ENCODE measurements around the gene DYNLT3.

The DYNLT3 gene, protein sequence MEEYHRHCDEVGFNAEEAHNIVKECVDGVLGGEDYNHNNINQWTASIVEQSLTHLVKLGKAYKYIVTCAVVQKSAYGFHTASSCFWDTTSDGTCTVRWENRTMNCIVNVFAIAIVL

DNA sequence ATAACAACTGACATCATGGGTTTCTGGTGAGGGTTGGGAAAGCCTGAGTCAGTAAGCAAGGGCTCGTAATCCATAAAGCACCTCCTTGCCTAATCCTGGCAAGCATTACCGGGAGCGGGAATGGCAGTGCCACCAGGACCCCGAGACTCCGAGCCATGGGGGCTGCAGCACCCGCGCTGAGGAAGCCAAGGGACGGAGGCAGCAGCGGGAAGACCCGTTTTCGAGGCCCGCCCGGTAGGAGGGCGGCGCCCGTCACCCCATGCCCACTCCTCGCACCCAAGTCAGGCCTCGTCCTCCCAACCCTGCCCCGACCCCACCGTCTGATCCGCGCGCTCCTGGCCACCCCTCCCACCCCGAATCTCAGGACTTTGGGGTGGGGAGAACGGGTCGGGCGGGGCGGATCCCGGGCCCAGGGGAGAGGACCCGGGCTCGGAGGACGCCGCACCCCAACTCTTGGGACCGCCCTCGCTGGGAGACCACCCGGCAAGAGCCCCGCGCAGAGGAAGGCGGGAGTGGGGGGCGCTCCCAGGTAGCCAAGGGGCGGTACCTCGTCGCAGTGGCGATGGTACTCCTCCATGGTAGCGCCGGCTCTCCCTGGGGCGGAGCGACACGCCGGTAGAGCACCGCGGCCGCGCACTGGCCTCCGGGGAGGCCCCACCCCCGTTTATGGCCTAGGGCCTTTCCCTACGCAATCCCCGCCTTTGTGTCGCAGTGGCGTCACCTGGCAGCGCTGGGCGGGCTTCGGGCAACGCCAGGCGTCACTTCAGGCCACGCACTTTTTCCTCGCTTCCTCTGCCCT, at the start of gene DYNLT3:
Gene DYNLT3 (minus strand): TSS at position 638 of the 799 bp plus-strand sequence. CDS start 61 bp downstream, at position 577.
- peak; percentile 60 for DNase-seq

DNA sequence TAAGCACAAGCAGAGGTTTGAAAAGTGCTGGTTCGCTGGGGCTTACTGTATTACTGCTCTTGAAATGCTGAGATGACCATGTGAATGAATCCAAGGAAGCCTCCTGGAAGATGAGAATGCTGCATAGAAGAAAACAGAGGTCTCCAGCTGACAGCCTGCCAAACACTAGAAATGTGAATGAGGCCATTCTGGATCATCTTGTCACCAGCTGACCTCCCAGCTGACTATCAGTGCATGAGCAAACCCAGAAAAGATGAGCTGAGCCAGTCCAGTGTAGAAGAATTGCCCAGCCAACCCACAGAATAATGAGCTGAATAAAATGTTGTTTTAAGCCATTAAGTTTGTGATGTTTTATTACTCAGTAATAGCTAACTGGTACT, 49.1 kb upstream of the DYNLT3 start:
- no peak for DNase-seq

DNA sequence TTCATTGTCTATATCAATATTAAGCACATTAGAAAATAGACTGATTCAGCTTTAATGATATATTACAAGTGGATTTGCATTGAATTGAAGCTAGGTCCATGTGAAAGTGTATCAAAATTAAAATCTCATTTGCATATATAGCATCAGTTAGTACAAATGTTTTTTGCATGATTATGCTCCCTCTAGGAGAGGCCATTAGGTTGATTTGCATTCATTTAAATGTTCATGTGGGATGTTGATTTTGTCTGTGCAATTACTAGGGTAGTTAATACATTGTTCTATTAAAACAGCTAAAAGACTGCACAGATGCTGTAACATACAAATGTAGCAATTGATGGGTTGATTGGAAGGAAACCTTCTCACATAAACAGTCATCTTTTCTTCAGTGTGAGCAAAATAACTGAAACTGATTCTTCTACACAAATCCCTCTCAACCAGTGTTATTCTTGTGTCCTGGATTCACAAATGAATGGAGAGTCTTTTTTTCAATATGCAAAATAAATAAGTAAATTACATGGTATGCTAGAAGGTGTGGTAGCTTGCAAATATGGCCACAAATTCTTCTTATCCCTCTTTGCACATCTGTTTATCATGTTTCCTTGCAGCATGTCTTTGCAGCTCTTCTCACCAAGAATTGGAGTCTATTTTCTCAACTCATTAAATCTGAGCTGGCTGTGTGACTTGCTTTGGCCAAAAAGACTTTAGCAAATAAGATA, 48.6 kb upstream of the DYNLT3 start:
- no peak for DNase-seq

DNA sequence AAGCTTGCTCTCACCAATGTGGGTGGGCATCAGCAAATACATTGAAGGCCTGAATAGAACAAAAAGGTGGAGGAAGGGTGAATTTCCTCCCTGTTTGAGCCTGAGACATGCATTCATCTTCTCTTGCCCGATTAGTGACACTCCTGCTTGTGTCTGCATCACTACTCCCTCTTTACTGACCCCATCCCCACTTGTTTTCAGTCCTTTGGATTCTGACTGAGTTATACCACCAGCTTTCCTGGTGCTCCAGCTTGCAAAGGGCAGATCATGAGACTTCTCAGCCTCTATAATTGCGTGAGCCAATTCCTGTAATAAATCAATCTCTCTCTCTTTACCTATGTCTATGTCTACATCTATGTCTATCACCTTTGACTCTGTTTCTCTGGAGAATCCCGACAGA, 47.4 kb upstream of the DYNLT3 start:
- DNase-seq = no peak

DNA sequence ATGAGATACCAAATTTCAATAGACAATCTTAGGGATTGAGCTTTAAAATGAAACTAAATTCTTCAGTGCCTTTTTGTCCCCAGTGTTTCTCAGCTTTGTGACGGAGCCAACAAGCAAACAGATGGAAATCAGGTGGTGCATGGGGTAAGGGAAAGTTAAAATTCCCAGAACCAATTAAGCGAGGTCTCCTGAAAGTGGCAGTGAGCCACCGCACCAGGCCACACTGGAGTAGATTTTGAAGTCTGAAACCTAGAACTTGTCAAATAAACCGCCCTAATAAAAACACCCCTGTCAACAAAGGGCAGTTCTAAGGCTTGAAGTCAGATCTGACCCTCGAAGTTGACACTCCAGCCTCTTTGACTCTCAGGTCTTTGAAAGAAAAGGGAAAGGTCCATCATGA, 40.6 kb upstream of the DYNLT3 start:
- no peak for DNase-seq

DNA sequence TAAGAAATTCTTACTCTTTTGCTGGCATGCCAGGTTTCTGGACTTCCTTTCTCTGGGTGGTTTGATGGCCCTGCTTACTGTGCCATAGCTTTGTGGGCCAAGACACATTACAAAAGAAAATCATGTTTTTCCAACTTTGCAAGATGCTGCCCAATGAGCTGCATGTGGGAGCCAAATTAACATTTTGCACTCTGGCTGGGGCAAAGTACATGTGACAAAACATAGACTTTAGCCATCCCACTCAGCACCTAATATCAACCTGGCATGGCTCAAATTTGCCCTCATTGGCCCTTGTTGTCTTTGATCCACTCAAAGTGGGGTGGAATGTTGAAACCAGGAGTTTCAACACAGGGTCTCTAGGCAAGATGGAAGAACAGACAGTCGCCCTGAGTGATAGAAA, 40.0 kb upstream of the DYNLT3 start:
- no peak for DNase-seq

DNA sequence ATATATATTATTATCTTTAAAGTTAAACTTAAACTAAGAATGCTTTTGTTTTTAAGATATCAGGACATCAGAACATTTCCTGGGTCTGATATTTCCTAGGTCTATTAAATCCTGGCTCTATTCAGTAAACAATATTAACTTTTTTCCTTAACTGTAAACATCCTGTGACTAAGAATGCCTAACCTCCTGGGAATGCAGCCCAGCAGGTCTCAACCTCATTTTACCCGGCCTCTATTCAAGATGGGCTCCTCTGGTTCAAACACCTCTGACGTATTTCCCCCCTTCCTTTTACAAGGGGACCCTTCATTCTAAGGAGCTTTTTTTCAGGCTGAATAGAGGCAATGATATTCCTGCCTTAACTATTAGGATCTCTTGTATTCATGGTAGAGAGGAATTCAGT, 35.8 kb upstream of the DYNLT3 start:
- DNase-seq = no peak

DNA sequence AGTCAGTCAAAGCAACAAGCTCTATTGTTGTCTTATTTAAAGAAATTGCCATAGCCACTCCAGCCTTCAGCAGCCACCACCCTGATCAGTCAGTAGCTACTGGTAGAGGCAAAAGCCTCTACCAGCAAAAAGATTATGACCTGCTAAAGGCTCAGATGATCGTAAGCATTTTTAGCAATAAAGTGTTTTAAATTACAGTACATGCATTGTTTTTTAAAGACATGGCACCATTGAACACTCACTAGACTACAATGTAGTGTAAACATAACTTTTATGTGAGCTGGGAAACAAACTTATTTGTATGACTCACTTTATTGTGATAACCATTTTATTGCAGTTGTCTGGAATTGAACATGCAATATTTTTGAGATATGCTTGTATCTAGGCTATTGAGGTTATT, 32.3 kb upstream of the DYNLT3 start:
- DNase-seq = no peak

DNA sequence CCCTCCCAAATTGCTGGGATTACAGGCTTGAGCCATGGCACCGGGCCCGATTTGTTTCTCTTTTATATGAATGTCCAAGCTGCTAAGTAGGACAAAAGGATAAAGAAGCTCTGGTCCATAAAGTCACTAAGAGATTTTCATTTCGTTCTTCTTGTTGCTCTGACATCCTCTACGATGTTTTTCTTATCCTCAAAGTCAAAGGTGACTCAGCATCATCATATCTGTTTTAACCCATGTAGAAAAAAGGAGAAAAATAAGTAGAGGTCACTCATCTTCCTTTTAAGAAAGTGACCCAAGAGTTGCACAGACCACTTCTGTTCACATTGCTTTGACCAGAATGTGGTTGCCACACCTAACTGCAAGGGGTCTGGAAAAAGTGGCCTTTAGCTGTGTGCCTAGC, 29.3 kb upstream of the DYNLT3 start:
- DNase-seq = no peak

DNA sequence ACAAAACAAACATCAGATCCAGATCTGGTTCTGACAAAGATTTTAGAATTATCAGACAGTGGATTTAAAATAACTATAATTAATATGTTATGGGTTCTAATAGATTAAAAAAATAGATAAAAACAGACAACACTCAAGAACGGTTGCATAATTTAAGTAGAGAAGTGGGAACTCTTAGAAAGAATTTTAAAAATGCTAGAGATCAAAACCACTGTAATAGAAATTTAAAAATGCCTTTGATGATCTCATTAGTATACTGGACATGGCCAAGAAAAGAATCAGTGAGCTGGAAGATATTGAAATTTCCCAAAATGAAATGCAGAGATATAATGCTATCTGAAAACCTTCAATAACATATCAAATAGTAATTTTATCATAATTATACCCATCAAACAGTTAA, 28.3 kb upstream of the DYNLT3 start:
- no peak for DNase-seq

DNA sequence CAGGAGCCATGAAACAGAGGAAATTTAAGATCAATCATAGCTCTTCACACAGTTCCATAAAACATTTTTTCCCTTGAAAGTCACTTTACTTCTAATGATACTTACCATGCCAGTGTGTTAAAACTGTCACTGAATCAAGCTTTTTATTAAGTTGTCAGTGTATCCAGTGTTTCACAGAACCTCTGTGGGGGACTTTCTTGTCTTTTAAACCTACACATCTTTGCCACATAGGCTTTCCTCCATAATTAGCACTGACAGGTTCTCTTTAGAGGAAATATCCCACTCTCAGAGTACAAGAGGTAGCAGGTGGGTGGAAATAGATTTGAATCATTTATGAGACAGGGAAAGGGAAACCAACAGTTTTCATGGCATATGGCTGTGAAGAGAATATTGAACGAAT, 25.8 kb upstream of the DYNLT3 start:
- DNase-seq = no peak

DNA sequence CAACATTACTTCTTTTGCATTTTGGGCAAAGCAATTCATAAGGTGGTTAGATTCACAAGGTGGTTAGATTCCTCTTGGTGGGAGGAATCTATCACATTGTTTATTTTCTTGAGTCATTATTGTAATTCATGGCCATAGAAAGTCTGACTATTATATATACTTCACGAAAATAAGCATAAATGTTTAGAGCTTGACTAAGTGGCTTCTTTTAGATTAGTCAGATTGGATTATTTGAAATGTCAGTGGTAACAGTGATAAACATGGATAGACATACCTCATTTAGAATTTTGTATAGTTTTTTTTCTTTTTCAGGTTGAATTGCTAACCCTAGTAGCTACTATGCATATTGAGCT, 24.9 kb upstream of the DYNLT3 start:
- no peak for DNase-seq

DNA sequence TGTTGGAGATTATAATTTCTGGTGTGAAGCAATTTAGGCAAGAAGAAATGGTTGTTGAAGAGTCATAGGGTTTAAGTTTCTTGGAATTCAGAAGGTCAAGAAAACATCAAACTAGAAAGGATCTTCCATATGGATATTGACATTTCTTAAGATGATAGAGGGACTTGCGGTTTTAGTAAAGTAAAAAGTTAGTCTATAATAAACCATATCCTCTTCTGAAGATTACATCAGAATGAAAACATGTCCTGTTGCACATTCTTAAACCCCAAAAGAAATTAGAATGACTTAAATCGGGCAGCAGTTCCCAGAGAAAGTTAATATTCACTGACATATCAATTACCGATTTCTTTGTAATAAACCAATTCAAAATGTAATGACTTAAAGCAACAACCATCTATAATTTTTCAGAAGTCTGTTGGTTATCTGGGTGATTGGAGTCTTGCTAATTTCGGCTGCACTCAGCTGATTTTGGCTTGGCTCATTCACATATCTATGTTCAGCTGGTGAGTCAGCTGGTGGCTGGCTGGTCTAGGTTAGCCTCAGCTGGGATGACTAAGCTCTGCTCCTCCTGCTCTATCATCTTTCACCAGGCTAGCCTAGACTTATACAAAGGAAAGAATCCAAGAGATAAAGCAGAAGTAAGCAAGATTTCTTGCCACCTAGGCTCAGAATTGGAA, 24.4 kb upstream of the DYNLT3 start:
- DNase-seq = no peak

DNA sequence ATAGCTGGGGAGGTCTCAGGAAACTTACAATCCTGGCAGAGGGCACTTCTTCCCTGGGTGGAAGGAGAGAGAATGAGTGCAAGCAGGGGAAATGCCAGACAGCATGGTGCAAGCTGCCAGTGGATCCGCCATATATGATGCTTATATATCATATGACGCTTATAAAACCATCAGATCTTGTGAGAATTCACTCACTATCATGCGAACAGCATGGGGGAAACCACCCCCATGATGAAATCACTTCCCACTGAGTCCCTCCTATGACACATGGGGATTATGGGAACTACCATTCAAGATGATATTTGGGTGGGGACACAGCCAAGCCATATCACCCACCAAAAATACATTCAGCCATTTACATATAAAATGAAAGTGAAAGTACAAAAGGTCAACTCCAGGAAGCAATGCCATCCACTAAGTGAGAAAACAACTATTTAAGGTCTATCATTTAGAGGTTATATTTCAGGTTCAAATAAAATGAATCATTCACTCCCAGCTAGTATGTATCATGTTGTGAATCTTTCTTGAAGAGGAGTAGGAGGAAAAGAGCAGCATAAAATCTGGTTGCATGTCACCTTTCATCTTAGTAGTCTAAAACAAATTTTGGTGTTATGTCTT, 20.3 kb upstream of the DYNLT3 start:
- no peak for DNase-seq

DNA sequence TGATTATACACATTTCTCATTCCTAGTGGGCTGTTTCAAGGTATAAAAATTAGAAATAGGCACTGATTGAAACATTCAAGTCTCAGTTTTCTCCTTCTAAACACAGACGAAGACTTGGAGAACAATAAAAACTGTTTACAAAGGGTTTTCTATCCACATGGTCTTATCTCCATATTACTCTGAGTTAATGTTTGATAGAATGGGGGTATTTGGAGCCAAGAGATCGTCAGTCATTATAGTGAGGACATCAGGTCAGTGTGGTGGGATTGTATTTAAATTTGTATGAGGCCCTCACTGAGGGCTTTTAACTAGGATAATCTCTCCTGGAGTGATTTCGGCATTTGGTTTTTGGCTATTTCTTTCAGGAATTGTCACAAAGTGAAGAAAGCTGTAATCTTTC, 16.4 kb upstream of the DYNLT3 start:
- DNase-seq = no peak

DNA sequence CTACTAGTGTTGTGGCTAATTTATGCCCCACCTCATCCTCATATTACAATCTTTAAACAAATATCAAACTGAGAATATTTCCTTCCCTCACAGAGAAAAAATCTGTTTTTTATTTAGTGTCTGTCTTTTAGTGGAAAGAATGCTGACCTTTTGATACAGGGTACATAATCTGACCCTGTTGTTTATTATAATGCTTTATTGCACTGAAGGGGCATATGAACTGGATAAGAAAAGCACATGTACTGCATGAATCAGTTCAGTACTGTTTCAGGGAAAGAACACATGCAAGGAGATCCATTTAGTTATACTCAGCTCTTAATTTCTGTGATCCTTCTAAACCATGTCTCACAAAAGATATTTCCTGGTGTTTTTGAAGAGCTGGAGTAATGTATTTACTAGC, 15.5 kb upstream of the DYNLT3 start:
- no peak for DNase-seq

DNA sequence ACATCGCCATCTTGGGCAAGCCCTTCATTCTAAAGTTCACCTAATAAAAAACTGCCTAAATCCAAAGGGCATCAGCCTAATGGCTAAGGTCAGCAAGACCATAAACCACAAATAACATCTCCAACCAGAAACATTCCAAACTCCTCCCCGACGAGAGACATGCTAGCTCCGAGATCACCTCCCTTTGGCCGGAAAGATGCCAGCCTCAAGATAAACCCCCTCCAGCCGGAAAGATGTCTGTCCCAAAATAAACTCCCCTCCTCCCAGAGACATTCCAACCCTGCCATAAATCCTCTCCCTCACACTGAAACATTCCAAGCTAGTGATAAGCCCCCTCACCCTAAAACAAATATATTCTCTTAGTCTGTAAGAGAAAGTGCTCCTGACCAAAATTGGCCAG, 13.3 kb upstream of the DYNLT3 start:
- DNase-seq = no peak

DNA sequence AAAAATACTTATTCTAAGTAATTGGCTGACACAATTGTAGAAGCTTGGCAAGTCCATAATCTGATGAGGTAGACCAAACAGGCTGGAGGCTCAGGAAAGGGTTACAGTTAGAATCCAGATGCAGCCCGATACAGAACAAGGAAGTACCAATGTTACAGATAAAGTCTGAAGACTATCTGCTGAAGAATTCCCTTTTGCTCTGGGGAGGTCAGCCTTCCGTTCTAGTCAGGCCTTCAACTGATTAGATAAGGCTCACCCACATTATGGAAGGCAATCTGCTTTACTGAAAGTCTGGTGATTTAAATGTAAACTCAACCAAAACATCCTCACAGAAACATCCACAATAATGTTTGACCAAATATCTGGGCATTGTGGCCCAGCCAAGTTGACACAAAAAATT, 7.4 kb upstream of the DYNLT3 start:
- DNase-seq = no peak

DNA sequence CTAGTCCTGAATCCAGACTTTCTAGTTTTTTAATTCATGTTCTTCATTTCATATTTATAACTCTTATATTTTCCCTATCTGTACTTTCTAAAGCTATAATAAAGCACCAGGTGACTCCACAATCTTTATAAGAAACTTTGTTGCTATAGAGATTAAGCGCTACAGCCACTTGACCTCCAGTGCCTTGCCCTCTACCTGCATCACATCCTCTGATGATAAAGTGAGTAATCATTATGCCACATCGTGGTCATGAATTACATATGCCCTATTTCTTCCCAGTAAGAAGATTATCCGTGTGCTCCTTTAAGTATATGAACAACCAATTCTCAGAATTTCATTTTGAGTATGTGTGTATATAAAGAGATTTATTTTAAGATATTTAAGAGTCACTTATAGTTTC, 6.8 kb upstream of the DYNLT3 start:
- DNase-seq = no peak

DNA sequence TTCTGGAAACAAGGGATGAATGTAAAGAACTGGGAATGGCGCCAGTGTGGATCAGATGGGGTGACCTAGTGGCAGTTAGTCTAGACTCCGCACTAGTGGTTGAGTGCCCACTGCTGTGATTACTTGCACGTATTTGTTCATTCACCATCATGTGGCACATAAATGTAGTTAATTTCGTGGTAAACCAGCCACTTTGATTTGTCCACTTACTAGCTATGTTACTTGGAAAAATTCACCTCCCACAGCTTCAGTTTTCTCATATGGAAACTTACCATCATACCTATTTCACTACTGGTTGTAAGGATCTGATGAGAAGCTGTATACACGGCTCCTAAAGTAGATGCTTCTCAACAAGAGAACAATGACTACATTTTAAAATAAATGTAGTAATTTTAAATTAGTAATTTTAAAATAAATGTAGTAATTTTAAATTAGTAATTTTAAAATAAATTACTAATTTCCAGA, 394 bp upstream of the DYNLT3 start:
- DNase-seq = no peak

DNA sequence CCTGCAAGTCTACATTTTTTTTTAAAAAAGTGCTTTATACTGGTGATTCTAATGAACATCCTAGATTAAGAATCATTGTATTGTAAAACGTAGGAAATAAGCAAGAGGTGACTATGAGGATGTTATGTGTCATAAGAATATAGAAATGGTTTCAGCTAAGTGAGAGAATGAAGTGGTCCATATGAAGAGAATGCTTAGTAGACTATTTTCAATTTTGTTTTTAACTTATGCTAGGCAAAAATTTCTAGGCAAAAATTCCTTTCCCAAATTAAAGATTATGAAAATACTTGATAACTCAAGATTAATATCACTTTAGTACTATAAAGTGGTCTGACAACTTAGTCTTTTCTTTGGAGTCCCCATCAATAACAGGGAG, 825 bp downstream of the DYNLT3 start:
- DNase-seq = no peak

DNA sequence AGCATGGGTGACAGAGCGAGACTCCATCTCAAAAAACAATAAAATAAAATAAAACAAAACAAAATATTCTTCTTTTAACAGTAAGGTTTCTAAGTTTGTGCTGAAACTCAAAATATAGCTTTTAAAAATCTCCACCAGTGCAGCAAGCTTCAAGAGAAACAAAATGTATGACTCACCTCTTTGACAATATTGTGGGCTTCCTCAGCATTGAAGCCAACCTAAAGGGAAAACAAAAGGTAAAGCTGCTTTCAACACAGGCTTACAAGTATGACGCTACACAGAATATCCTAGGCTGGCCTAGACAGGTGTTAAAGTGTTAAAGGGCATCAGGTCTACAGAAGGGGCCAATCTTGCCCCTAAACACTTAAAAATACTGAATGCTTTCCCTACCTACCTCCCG, 1.2 kb downstream of the DYNLT3 start:
- no peak for DNase-seq

DNA sequence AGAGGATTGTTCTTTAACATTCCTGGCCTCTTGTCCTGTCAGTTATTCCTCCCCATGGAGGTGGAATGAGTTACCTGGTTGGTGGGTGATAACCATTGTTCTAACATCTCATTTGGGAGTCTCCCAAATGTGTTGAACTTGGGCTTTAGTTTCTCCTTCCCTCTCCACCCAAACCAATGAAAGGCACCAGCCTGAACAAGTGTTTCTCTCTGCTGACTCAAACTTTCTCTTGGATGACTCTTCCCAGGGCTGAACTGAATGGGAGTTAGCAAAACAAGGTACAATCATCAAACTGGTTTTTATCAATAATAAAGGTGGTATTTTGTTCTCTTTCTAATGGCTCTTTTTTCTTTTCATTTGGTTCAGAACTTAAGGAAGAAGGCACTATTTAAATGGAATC, 2.7 kb downstream of the DYNLT3 start:
- no peak for DNase-seq

DNA sequence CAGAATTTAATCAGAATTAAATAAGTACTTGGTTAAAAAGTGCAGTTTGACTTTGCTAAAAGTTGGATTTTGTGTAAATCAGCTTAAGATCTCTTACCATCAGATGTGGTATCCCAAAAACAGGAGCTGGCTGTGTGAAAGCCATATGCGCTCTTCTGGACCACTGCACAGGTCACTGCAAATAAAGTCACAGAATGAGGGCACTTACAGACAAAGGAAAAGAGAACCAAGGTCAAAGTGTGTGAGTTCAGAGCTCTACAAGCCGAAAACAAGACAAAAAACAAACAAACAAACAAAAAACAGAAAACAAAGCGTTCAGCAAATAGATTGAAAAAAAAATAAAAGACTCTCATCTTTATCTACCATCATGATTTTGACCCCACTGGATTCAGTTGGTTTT, 6.4 kb downstream of the DYNLT3 start:
- DNase-seq = no peak
